ENCODE data around the gene MERTK.

Gene MERTK

GRCh38 chr2:111981666-111982065, 83.3 kb downstream of the MERTK start:
- DNase-seq = no peak

GRCh38 chr2:111982822-111983221, 84.4 kb downstream of the MERTK start:
- DNase-seq = no peak

- DNase-seq = no peak
Observed at GRCh38 chr2:111983478-111984212, 85.2 kb downstream of the MERTK start.

GRCh38 chr2:111984213-111984604, 85.8 kb downstream of the MERTK start:
- DNase-seq = no peak

GRCh38 chr2:111985514-111985913, 87.1 kb downstream of the MERTK start:
- DNase-seq = no peak

- no peak for DNase-seq
Observed at GRCh38 chr2:111986116-111986900, 87.9 kb downstream of the MERTK start.

GRCh38 chr2:111990375-111990774, 92.0 kb downstream of the MERTK start:
- no peak for DNase-seq

GRCh38 chr2:111990856-111991255, 92.4 kb downstream of the MERTK start:
- no peak for DNase-seq

GRCh38 chr2:111994042-111994441, 95.6 kb downstream of the MERTK start:
- DNase-seq = no peak

- no peak for DNase-seq
Observed at GRCh38 chr2:111995148-111995547, 96.7 kb downstream of the MERTK start.

- DNase-seq = no peak
Observed at GRCh38 chr2:111999809-112000208, 101.4 kb downstream of the MERTK start.

- no peak for DNase-seq
Observed at GRCh38 chr2:112000399-112001135, 102.2 kb downstream of the MERTK start.

GRCh38 chr2:112001136-112001715, 102.8 kb downstream of the MERTK start:
- DNase-seq = no peak

- DNase-seq = no peak
Observed at GRCh38 chr2:112001942-112002341, 103.5 kb downstream of the MERTK start.

GRCh38 chr2:112003576-112004252, 105.3 kb downstream of the MERTK start:
- no peak for DNase-seq

- DNase-seq = no peak
Observed at GRCh38 chr2:112004253-112004645, 105.8 kb downstream of the MERTK start.

GRCh38 chr2:112005406-112006075, 107.1 kb downstream of the MERTK start:
- no peak for DNase-seq

GRCh38 chr2:112006076-112006410, 107.6 kb downstream of the MERTK start:
- DNase-seq = no peak

GRCh38 chr2:112007493-112007892, 109.1 kb downstream of the MERTK start:
- no peak for DNase-seq

GRCh38 chr2:112008910-112009485, 110.6 kb downstream of the MERTK start:
- DNase-seq = no peak

- DNase-seq = no peak
Observed at GRCh38 chr2:112010751-112011150, 112.3 kb downstream of the MERTK start.

GRCh38 chr2:112012556-112012955, 114.1 kb downstream of the MERTK start:
- no peak for DNase-seq
